GM15510 (cell line): Measurements from ENCODE around the gene TENM4.

Source experiments
- POLR2A ChIP-seq: IDR thresholded peaks from 3 replicates; pipeline ENCODE4 v1.6.1; 2011; ENCODE audit warnings: borderline replicate concordance; ENCODE audit not compliant: insufficient read length; ENCODE audit errors: extremely low read depth

TENM4 gene

DNA sequence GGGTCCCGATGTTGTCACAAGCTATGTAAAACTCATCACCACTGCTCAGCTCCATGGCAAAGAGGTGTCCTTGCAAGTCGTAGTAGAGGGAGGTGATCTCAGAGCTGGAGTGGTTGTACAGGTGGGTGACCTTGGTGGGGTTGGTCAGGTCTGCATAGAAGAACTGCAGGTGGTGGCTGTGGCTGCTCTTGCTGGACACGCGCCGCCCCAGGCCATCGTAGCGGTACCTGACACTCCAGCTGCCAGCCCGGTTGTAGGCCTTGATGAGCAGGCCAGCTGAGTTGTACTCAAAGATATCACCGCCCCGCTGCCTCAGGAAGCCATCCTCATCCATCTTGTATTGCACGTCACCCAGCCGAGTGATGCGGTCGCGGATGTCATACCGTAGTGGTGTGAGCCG is 771.6 kb downstream of the TENM4 start:
- TF ChIP-seq POLR2A, result no peak

DNA sequence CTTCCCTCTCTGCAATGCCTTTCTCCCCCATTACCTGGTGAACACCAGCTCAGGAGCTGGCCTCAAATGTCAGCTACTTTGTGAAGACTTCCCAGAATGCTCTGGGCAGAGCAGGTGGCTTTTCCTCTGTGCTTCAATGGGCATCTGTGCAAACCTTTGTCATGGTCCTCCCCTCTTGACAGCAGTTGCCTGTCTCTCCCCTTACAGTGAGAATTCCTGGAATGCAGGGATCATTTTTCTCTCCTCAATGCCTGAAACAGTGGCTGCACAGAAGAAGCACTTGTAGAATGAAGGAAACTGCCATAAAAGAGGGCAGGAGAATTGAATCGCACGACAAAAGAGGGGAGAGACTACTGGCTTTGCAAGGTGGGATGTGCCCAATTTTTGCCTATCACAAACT is 773.4 kb downstream of the TENM4 start:
- TF ChIP-seq POLR2A, result no peak

DNA sequence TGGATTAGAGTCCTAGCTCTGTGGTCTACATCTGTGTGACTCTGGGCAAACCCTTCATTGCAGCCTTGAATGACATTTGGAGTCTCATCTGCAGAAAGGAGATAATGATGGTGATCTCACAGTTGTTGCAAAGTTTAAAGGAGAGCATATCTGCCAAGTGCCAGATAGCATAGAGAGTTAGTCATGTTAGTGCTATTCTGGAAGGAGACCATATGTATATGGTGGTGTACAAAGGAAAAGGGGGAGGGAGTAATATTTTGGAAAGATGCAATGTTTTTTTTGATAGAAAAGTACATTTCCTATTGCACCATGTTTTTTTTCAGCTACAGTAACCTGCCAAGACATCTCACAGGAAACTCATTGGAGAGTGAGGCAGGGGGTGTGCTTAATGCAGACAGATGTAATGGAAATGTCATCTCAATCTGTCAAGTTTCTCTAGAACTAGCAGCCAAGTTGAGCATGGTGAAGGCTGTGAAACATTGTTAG is 774.1 kb downstream of the TENM4 start:
- no peak for TF ChIP-seq POLR2A

DNA sequence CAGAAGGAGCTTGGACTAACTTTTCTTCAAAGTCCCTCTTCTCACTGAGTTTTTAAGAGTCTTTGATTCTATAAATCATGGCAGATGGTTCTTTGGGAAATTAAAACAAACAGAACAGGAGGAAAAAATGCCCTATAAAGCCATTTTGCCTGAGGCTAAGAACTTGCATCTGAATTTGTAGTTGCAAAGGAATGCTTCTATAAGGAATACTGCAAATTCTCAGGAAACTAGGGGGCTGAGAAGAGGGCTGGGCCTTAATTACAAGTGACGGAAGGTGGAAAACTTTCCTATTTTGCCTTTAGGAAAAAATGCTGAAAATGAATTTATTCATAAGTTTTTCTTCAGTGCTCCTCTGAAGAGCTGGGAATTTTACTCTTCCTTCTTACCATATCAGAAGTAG is 776.2 kb downstream of the TENM4 start:
- TF ChIP-seq POLR2A, result no peak

DNA sequence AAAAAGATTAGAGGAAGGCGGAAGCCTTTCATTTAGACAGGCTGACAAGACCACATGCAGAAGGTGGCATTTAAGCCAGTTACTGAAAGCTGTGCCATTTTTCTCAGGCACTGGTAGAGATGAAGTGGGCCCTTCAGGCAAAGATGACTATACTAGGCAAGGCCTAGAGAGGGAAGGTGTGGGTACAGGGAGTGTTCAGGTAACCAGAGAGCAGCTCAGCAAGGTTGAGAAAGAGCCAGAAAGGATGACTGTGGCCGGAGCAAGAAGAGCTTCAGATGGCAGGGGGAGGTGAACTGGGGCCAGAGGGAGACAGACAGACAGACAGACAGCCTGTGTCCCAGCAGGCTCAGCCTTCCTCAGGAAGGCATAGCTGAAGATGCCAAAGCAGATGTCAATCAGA is 778.0 kb downstream of the TENM4 start:
- no peak for TF ChIP-seq POLR2A

DNA sequence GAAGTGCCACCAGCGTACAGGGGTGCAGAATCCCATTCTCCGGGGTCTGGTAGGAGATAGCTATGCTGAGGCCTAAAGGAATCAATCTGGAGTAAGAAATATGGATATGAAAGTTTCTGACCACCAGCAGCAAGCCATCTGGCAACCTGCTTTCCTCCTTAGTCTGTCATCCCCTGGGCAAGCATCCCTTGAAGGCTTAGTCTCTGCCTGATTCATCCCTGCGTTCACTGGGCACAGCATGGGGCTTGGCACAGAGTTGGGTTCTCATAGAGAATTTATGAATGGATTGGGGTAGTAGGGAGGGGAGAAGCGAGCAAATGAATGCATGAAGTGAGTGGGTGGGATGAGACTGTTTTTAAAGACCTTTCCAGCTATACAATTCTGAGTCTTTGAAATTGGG is 780.4 kb downstream of the TENM4 start:
- no peak for TF ChIP-seq POLR2A

DNA sequence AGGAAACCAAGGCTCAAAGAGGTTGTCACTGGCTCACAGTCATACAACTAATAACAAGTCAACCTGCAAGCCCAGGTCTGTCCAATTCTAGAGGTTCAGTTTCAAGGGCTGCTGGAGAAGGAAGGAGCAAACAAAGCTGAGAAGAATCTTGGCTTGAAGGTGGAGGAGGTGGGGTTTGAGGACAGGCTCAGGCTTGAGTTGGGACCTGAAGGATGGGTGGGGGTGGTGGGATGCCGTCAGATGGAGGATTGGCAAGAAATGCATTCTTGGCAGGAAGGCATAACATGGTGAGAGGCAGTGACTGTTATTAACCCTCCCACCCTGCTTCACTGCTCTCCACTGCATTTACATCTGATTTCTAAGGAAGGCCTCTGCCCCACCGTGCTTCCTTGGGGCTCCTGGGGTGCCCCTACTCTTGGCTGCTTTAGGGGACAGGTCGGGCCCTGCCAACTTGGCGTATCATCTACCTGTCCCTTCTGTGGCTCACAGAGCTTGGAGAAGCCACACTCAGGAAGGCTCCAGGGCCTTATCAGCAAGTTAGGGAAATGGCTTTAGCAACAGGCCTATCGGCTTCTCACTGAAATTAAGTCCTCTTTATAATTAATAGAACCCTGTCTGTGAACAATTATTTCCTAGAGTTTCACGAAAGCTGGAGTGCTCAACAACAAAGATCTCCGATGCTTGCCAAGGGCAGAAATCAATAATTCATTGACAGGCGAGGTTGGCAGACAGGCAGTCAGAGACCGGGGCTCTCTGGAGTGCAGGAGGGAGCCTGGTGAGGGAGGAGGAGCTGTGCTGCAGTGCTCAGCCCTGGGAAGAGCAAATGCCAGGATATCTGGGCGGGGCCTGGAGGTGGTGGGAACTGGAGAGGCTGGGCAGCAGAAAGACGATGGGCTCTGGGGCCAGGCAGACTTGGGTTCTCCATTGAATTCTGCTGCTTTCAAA is 781.2 kb downstream of the TENM4 start:
- no peak for TF ChIP-seq POLR2A

DNA sequence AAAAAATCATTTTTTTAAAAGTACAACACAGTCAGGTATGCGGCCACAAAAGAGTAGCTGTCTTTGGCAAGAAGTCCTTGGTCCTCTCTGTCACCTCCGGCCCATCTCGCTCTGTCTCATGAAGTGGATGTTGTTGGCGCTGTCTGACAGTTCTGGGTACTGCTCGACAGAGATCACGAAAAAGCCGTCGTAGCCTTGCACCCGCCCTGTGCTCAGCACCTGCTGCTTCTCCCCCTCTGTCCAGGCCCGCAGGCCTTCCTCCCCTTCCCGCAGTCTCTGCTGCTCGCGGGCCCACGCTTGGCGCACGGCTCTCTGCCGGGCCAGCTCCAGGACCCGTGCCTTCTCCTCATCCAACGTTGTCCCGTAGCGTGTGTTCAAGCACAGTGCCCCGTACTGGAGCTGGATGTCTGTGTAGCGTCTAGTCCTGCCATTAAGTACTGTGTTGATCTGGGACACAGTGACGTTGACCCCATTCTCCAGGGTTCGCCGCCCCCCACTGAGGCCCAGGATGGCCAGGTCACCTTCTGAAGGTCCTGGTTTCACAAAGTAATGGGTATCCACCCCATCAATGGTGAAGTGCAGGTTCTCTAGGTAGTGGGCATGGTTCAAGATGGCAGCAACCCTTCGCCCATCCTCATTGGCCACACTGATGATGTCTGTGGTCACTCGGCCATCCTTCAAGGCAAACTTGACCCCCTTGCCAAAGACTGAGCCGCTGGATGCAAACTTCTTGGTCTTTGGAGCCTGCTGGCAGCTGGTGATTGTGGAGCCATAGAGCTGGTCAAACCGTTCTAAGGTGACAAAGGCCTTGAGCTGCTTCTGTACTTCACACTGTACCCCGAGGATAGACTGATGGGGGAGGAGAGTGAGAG is 782.6 kb downstream of the TENM4 start:
- no peak for TF ChIP-seq POLR2A

DNA sequence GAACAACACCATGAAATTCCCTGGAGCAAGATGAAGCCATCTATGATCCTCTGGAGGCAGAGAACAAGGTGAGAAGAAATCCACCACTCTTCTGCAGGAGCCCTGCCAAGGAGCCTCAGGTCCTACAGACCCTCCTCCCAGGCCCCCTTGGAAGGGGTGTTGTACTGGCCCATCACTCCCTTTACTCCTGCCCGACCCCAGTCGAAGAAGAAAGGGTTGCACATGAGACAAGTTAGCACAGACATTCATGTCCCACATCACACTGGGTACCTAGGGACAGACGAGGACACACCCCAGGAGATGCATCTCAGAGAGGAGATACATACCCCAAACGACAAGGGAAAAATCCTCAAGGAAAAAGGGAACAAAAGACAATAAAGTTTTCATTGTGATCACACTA is 783.4 kb downstream of the TENM4 start:
- TF ChIP-seq POLR2A, result no peak

DNA sequence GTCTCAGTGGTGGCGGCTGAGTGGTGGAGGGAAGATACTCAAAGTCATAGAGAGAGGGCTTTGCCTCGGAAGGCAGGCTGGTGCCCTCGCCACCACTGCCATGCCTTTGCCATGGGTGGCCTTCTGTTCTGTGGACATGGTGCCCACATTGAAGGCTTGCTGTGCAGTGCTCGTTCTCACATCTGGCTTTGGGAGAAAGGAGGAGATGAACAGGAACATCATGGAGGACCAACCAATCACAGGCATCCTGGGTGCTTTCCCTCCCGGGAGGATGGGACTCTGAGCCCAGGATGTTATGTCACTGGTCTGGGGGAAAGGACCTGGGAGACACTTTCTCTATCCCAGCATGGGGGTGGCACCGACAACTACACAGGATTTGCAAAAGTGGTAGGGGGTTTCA is 783.8 kb downstream of the TENM4 start:
- TF ChIP-seq POLR2A, result no peak

DNA sequence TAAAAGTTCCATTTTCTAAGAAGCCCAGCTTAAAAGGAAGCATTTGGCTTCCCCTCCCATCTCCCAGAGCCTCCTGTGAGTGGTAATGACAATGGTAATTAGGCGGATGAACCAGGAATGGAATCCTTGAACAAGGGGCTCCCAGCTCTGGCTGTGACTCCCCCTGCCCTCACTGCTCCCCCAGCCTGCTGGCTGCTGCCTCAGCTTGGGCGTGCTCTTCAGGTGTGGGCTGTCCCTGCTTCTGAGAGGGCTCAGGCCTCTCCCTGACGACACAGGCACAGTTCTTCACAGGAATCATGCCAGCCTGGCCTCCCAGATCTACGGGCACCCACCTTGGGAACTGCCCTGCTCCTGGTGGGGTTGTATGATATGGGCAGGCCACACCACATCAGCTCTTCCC is 784.5 kb downstream of the TENM4 start:
- TF ChIP-seq POLR2A, result no peak

DNA sequence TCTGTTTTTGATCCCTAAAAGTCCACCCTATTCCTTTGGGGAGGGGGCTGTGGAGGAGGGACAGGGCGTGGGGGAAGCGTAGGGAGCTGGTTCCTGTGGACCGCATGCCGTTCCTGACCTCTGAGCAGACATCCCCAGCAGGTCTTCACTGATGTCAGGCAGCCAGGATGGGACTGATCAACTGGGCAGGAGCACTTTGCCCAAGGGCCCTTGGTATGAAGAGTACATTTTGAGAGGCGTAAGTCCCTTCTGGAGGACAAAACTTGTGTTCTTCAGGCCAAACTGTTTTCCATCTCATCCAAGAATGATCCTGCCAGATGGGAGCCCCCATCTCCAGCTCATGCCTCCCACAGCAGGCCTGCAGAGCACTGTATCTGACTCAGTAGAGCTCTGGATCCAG is 785.3 kb downstream of the TENM4 start:
- TF ChIP-seq POLR2A, result no peak

DNA sequence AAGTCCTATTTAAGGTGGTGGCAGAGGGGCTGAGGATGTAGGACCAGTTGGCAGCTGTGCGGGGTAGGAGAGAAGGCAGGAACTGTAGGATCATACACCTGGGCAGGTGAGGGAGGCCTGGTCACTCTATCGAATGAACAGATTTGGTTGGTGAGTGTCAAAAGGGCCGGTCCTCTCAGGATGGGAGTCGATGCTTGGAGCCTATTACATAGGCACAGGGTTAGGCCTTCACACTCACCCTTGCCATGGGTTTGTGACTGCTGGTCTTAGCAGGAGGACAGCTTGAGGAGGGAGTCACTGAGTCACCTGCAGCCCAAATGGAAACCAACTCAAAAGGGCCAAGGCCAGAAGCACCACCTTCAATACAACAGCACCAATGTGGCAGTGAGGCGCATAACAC is 786.0 kb downstream of the TENM4 start:
- TF ChIP-seq POLR2A, result no peak

DNA sequence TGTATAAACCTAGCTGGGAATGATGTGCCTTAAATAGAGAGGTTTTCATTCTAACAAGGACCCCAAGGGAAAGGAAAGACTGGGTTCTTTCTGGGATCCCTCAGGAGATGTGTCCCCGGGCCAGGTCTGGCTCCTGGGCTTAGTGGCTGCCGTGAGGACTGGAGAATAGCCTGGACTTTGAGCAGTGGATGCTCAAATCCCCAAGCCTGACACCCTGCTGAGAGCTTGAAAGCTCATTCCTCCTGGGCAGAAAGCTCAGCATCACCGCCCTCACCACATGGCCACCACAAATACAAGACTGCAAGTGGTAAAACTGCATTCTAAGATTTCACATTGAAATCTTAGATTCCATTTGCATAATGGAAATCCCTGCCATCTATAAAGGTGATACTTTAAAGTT is 786.8 kb downstream of the TENM4 start:
- no peak for TF ChIP-seq POLR2A

DNA sequence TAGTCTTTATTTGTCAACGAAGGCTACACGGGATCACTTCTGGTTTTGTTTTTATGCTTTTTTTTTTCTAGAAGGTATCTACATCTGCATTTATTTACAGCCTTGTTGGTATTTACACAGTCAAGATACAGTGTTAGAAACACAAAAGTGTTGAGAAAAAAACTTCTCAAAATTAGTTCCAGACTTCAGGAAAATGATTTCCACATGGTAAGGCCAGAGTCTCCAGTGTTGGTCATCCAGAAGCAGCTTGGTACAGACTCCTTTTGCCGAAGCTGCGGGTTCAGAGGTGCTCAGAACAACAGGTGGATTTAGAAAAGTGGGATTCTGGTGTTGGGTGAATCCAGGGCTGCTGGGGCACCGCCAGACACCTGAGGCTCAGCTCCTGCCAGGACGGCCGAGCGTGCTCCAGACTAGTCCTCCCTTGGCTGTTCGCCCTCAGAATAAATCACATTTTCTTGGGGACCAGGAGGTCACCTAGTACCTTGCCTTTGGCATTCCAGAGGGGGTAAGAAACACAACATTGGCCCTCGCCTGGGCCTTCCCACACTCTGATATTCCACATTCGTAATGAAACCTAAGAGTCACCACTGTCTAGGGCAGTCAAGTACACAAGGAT is 787.4 kb downstream of the TENM4 start:
- no peak for TF ChIP-seq POLR2A

DNA sequence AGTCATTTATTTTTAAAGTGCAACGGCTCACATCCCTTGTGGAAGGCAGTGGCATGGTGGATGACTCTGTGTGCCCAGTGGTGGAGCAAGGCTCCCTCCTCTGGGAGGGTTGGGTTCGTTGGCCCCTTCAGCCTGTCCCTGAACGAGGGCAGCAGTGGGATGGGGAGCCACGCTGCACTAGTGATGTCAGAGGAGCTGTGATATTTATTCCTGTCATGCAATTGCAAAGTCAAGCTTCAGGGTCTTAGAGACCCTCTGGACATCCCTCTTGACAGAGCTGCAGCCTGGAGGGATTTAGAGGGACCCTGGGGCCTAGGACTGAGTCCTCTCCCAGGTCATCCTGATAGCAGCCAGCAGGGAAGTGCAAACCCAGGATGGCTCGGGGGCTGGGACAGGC is 788.0 kb downstream of the TENM4 start:
- no peak for TF ChIP-seq POLR2A
